ENCODE results near the gene GATA5.

GATA5 gene

DNA sequence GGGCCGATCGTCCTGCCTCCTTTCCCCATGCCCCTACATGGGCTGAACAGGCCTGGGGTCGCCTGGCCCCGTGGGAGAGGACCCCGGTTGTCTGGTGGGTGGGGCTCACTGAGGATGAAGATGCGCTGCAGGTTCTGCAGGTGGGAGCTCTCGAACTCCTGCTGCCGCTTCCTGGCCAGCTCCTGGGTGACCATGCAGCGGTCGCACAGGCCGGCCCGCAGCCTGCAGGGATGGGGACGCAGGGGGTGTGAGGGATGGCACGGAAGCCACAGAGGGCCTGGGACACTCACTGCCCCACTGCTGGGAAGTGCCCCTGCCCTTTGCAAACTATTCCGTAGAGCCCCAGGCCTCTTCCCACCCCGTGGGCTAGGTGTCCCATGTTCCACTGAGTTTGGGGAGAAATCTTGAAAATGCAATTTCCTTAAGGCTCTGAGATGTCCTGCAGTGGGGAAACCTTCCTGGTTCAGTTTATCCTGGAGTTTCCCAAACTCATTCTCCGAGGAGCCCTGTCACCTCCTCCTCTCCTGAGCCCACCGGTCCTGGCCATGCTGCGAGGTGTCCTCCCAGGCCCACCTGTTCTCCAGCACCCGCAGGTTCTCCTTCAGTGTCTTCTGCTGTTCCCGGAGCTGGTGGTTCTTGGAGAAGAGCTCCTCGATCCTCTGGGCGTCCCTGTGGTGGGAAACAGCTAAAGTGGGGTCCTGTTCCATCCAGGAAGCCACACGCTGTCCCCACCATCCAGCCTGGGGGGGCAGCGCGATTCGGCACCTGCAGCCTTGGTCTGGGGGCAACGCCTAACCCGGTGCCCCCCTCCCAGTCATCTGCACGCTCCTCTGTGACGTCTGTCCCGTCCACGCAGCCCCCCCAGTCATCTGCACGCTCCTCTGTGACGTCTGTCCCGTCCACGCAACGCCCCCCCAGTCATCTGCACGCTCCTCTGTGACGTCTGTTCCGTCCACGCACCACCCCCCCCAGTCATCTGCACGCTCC is 58.9 kb downstream of the GATA5 start:
- DNase-seq (ENCODE audit: low read depth), result no peak

DNA sequence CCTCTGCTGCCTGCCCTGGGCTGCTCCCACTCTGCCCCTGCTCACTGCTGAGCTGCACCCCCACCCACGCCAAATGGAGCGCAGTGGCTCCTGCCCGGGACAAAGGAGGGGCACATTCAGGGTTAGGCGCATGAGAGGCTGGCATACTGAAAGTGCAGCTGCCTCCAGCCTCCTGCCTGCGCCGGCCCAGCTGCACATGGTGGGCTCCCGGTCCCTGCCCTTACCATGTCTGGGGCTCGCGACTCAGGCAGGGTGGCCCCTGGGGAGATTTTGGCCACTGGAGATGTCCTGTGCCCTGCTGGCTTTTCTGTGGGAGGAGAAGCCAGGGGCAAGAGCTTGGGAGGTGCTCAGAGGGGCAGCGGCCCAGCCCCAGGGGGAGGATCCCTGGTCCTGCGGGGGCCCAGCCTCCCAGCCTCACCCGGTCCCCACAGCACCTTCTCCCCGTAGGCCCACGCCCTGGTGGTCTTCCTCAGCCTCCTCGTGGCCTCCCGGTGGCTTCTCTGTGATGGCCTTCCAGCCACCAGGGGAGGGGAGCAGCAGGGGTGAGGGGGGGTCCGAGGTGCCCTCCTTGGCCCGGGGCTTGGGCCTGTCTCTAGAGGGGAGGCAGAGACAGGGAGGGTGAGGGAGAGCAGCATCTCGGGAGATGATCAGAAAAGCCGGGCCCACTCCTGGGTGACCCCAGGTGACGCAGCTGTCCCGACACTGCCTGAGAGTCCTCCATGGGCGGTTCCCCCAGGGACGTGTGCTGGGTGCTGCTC is 60.3 kb downstream of the GATA5 start:
- no peak for DNase-seq (ENCODE audit: low read depth)

DNA sequence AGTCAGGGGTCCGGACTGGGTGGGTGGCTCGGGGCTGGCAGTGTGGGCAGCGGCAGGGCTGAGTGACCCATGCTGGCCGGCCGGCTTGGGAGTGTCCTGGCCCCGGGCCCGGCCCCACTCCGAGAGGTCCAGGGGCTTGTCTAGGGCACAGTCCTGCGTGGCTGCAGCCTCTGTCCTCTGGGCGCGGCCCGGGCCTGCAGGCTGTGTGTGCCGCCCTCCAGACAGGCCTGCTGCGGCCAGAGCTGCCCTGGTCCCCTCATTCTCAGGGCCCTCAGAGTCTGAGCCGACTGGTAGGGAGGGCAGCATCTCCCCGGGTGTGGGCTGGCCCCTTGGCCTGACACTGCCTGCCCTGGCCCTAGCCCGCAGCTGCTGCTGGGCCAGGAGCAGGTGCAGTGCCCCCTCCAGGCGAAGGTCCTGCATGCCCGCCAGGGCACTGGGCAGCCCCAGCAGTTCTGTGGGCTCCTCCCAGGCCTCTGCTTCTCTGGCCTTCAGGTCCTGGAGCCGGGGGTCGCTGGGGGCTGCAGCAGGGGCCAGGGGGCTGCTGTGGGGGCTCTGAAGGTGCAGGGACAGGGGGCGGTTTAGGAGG is 61.8 kb downstream of the GATA5 start:
- no peak for DNase-seq (ENCODE audit: low read depth)
